MCF 10A (cell line): ENCODE data around the gene CCDC68. TPM values are rescaled to one million over a fixed set of nuclear protein-coding genes. Genes with fewer than 3 reads are reported as not detected.

Experiments used
- Bru-seq: library from RNA; stranded (reverse); fragments of 400-500 nt; gene quantifications from one replicate; lab custom pipeline; 2021; lab: Mats Ljungman, UMichigan
- BruChase-seq, 2 experiments: library from RNA; stranded (reverse); fragments of 400-500 nt; gene quantifications; one replicate each; lab custom pipeline; 2021; lab: Mats Ljungman, UMichigan
- BruUV-seq: library from RNA; stranded (reverse); fragments of 400-500 nt; replicated peaks from 2 replicates; lab custom pipeline; 2021; lab: Mats Ljungman, UMichigan
- CTCF ChIA-PET: fragments of 300-600 bp; sonication (Branson Sonifier 250); formaldehyde crosslinking; extraction: SDS; loops from one replicate; lab custom pipeline; 2021; ENCODE audit warnings: antibody characterized with exemption, inconsistent platforms; lab: Yijun Ruan, JAX
- POLR2A ChIA-PET: fragments of 300-600, 350-650 bp; sonication (Branson Sonifier 250); formaldehyde crosslinking; extraction: SDS; loops from one replicate; lab custom pipeline; 2020; ENCODE audit warnings: antibody characterized with exemption, inconsistent platforms; lab: Yijun Ruan, JAX
- DNase-seq: peaks from one replicate; pipeline ENCODE4 v3.0.0-alpha.2; 2018; ENCODE audit not compliant: unreplicated experiment
- H3K27ac Mint-ChIP-seq: one replicate; pipeline ENCODE4 v1.8.0; 2022; ENCODE audit warnings: mild to moderate bottlenecking, low read depth, mixed read lengths; ENCODE audit not compliant: unreplicated experiment
- H3K27me3 Mint-ChIP-seq: one replicate; pipeline ENCODE4 v1.8.0; 2022; ENCODE audit warnings: mixed read lengths; ENCODE audit not compliant: insufficient read depth, unreplicated experiment
- H3K36me3 Mint-ChIP-seq: one replicate; pipeline ENCODE4 v1.8.0; 2022; ENCODE audit warnings: mild to moderate bottlenecking, moderate library complexity, mixed read lengths; ENCODE audit not compliant: insufficient read depth, unreplicated experiment
- H3K4me1 Mint-ChIP-seq: one replicate; pipeline ENCODE4 v1.8.0; 2022; ENCODE audit warnings: mixed read lengths; ENCODE audit not compliant: insufficient read depth, unreplicated experiment
- H3K4me3 Mint-ChIP-seq: one replicate; pipeline ENCODE4 v1.8.0; 2022; ENCODE audit warnings: mild to moderate bottlenecking, moderate library complexity, mixed read lengths; ENCODE audit not compliant: unreplicated experiment
- H3K9me3 Mint-ChIP-seq: one replicate; pipeline ENCODE4 v1.8.0; 2022; ENCODE audit warnings: mixed read lengths; ENCODE audit not compliant: unreplicated experiment
- CTCF ChIP-seq: fragments of 200-600 bp; IDR thresholded peaks from one replicate; pipeline ENCODE4 v1.8.0; 2022; ENCODE audit warnings: antibody characterized with exemption, mild to moderate bottlenecking; ENCODE audit not compliant: unreplicated experiment
- intact Hi-C: fragments of 100-400 bp; cut with micrococcal nuclease; formaldehyde crosslinking; loops from 2 replicates; pipeline ENCODE4 v1.14.1; 2022
- long read RNA-seq: library from polyadenylated mRNA; stranded (forward); transcript quantifications from one replicate; pipeline ENCODE4 v2.0.0, GENCODE V29; 2022
- total RNA-seq: library from RNA; stranded (reverse); gene quantifications from 2 replicates; pipeline ENCODE4 v1.2.3, GENCODE V29; 2022

The CCDC68 gene, protein sequence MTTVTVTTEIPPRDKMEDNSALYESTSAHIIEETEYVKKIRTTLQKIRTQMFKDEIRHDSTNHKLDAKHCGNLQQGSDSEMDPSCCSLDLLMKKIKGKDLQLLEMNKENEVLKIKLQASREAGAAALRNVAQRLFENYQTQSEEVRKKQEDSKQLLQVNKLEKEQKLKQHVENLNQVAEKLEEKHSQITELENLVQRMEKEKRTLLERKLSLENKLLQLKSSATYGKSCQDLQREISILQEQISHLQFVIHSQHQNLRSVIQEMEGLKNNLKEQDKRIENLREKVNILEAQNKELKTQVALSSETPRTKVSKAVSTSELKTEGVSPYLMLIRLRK
- 3.3 TPM in 2 replicates for total RNA-seq
- Bru-seq, nascent RNA: percentile 45 among the genes with signal in this experiment
- percentile 53 among the genes with signal in this experiment for BruChase-seq, experiment 1, labeled RNA remaining after a 6-hour chase
- percentile 47 among the genes with signal in this experiment for BruChase-seq, experiment 2, labeled RNA remaining after a 2-hour chase
- long read RNA-seq, full-length matches to known transcripts: 2 of 7 reads
- long read RNA-seq, partial matches to known transcripts: 0 of 7 reads
- long read RNA-seq, other reads (novel, unspliced or antisense): 5 of 7 reads

DNA sequence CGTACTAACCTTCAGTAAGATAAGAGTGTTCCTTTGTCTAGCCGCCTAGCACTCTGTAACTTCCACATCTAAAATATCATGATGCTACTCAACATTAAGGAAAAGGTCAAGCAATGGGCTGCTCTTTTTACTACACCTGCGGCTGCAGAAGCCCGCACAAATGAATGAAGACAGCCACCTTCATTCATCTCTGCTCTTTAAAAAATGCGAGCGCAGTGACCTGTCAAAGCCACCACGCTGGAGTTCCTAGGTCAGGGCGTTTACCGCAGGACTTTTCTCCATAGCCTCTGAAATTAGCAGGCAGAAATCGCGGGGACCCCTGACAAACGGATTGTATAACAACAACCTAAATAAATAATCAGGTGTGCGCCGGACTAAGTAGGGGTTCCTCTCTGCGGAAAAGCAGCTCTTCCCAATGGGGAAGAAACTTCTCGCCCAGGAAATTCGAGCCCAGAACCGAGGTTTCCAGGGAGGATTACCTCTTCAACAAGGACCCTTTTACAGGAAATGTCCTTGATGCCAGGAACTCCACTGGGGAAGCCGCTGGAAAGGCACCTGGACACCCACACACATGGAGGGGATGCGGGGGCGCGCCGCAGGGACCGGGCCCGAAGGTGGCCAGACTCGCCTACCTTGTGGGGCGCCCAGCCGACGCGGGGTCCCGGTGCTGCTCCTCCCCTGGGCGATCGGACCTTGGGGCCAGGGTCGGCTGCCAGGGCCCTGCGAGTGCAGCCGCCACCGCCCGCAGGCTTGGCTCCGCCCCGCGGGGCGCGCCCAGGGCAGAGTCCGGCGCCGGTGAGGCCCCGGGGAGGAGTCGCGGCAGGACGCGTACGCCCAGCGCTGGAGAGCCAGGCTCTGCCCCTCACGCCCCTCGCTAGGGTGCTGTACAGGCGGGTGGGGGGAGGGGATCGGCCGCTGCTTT, at the start of gene CCDC68:
CCDC68 (minus strand) TSS at position 758 of the 922 bp plus-strand sequence. CDS start 16,670 bp downstream, outside the sequence.
- intact Hi-C loops: no loop called here
- Mint-ChIP-seq H3K9me3 (no peaks in the 10 kb centered on the region), H3K36me3 (peaks cover 4% of the 10 kb centered on the region), H3K27ac (peak within 1 kb of the TSS; percentile 87), H3K4me3 (peak within 1 kb of the TSS; percentile 77), H3K27me3 (no peaks in the 10 kb centered on the region), H3K4me1 (peaks cover 21% of the 10 kb centered on the region)
- ChIA-PET CTCF (interaction anchor here (0.6 to 2.5 kb wide), 4 partner anchors 10 to 288 kb away, joined by 3 to 8 read pairs (median 4); no protein-coding TSS in a partner anchor), POLR2A (interaction anchor here (0.9 to 2.0 kb wide), 5 partner anchors 7 to 357 kb away, joined by 3 to 5 read pairs (median 4); no protein-coding TSS in a partner anchor)
- TSS peak; percentile 38 for BruUV-seq
- peak; percentile 41 for DNase-seq
- no peak for TF ChIP-seq CTCF

DNA sequence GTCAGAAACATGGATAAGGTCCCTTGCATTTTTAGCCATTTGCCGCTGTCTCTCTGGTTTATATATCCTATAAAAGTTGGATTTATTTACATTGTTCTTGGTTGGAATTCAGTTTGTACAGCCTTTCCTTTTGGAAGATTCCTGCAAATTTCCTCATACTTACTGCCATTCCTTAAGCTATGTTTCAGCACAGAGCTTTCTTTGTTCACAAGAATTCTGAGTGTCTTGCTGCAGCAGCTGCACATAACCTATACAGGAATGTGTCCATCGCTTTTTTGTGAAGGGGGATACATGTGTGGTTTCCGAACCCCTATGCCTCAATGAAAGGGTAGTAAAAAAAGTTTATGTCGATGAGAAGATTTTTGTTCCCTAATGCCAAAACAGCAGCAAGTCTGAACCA, 48.3 kb upstream of the CCDC68 start:
- DNase-seq: no peak
- Mint-ChIP-seq H3K9me3 (no peaks in the 10 kb centered on the region), H3K4me3 (no peak overlapping the region), H3K4me1 (no peaks in the 10 kb centered on the region), H3K27ac (no peak overlapping the region), H3K27me3 (no peaks in the 10 kb centered on the region), H3K36me3 (no peaks in the 10 kb centered on the region)
- CTCF ChIA-PET: interaction anchor here (0.6 kb wide), 1 partner anchor 99 kb away, joined by 3 read pairs; no protein-coding TSS in a partner anchor
- POLR2A ChIA-PET: no interaction called here
- intact Hi-C loops: no loop called here
- no TSS peak for BruUV-seq
- TF ChIP-seq CTCF: no peak

DNA sequence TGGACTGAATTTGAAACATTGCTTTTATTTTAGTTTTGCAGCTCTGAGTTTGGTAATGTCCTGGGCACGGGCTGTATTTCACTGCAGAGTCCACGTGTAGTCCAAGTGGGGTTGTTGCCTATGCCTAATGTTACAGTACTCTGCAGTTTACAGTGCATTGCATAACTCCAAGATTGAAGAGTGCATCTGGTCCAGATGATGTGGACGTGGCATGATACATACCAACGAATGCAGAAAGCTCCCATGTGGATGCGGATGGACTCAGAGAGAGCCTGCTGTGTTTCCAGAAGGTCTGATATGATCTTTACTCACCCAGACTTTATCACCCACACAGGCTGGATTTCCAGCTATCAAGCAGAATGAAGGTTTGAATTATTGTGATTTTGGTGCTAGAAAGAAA, 44.4 kb upstream of the CCDC68 start:
- no peaks in the 10 kb centered on the region for H3K27me3 Mint-ChIP-seq

More for the DNA sequence above, 44.4 kb upstream of the CCDC68 start:
- POLR2A ChIA-PET: no interaction called here
- Mint-ChIP-seq H3K4me3 (no peak overlapping the region), H3K4me1 (no peaks in the 10 kb centered on the region), H3K27ac (no peak overlapping the region), H3K36me3 (no peaks in the 10 kb centered on the region), H3K9me3 (no peaks in the 10 kb centered on the region)
- no peak for TF ChIP-seq CTCF
- intact Hi-C loops: no loop called here
- BruUV-seq: no TSS peak
- no peak for DNase-seq
- CTCF ChIA-PET: interaction anchor here (0.9 kb wide), 1 partner anchor 20 kb away, joined by 3 read pairs; no protein-coding TSS in a partner anchor
